Endometrium (tissue), 2 donors: ENCODE data around the gene GRIA4.

Experiments
- FAIRE-seq: peaks from 2 replicates; lab custom pipeline; 2012; peaks lifted over from hg19 to GRCh38; lab: Jason Lieb, UNC
- donor health status: control.
- donor health status: control.

GRIA4 gene

DNA sequence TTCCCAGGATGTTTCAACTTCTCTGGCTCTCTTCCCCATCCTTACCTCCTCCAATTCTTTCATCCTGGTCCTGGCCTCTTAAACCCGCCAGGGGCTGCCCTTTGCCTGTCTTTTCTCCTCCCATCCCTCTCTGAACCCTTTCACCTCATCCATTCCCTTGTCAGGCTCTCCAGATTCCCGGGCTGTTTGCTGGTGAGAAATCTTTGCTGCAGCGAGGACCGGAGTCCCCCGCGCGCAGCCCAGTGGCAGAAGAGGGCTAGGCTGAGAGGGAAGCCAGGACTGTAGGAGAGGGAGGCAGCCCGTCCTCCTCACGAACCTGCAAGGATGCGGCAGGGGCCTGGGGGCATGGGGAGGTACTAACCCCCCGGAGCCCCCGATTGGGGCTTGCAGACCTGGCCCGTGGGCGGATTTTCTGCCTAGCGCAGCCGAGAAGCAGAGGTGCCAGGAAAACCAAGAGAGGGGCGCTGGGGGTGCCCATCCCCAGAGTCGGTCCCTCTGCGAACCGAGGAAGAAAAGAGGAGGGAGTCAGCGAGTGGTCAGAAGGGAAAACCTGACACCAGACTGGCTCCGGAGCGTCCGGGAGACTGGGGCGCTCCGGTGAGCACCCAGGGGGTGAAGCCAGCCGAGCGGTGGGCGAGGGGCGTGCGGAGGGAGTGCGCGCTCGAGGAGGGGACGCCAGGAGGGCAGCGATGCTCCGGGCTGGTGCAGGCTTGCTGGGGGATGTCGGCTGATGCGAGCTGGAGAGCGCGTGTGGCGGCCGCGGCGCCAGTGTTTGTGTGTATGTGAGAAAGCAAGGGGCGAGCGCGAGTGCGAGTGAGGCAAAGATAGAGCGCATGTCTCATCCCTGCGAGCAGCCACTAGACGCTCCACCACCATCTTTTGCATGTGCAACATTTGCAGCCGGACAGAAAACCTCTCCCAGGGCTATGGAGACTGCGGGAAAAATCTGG, at the start of gene GRIA4:
Gene GRIA4, plus strand, starts transcription at position 242 of the 950 bp plus-strand sequence. CDS start 925 bp downstream, outside the sequence.
- no peak for FAIRE-seq

GRCh38 chr11:105573091-105573490, 36.8 kb upstream of the GRIA4 start:
- FAIRE-seq, result peak; percentile 26

- FAIRE-seq, result no peak
Measured at GRCh38 chr11:105574974-105575373, 34.9 kb upstream of the GRIA4 start.

DNA sequence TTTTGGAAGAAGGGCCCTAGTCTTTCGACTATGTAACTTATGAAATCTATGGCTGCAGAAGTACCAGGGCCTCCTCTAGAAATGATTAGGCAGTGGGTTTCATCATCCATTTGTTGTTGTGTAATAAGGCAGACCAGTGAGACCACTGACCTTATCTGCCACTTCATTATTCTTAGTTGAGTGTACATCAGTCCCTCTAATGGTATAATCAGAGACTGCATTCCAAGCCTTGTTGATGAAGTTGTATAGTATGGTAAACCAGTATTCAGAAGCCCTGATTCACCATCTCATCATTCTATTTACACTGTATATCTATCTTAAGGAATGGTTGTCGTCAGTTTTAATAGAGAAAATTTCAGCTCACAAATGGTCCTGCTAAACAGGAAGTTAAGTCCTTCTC, 32.2 kb upstream of the GRIA4 start:
- no peak for FAIRE-seq

GRCh38 chr11:105579111-105579510, 30.8 kb upstream of the GRIA4 start:
- FAIRE-seq, result no peak

GRCh38 chr11:105582497-105582896, 27.4 kb upstream of the GRIA4 start:
- FAIRE-seq, result no peak

DNA sequence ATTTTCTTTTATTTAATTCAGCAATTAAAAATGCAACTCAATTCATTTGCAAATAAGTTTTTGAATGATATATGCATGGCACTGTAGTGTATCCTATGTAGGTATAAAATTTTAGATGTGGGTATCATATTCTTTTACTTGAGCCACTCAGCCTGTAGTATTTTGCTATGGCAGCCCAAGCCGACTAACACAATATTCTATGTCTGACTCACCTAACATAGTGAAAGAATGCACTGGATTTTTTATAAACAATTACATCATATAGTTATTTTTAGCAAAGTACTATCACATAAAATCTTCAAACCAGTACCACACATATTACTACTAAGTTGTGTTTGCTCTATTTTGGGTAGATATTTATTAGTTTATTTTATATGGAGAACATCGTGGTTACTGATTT, 21.9 kb upstream of the GRIA4 start:
- FAIRE-seq, result no peak

DNA sequence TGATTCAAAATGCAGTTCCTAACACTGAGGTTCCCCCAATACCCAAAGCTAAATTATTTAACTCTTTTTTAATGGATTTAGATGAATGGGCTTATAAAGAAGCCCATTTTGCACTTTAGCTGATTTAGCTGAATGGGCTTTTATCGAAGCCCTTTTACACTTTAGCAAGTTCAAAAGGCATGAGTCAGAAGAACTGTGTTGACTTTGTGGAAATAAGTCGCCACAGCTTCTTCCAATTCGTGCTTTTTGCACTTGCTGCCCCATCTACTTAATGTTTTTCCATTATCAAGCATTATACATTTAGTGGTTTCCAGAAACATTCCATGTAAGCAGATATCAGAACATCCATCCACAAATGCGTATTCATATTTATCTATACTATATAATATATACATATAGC, 20.5 kb upstream of the GRIA4 start:
- FAIRE-seq, result no peak

- FAIRE-seq, result no peak
Measured at GRCh38 chr11:105592035-105592434, 17.8 kb upstream of the GRIA4 start.

- FAIRE-seq, result no peak
Measured at GRCh38 chr11:105598371-105598770, 11.5 kb upstream of the GRIA4 start.

GRCh38 chr11:105603156-105603555, 6.7 kb upstream of the GRIA4 start:
- FAIRE-seq, result no peak

GRCh38 chr11:105609341-105609781, 512 bp upstream of the GRIA4 start:
- FAIRE-seq, result no peak

DNA sequence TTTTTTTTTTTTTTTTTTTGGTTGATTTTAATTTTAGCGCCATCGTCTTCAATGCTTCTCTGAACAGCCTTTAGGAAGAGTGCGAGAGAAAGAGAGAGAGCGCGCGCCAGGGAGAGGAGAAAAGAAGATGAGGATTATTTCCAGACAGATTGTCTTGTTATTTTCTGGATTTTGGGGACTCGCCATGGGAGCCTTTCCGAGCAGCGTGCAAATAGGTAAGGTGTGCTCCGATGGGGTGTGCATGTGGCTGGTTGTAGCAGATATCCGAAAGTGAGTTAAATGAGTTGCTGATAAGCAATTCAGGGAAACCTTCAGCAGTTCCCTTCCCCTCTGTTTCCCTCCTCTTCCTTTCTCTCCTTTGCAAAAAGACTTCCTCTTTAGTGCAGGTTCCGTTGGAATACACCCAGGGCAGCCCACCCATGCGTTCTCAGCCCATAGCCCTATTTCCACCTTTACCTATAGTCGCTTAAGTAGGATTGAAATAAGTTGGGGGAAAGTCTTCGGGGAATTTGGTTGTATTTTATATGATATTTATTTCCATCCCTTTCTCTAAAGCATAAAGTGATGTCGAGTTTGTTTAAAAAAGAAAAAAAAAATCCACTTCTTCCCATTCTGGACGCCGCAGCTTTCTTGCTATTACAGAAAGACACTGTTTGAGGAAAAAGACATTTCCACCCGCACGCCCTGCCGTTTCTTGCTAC, 1.1 kb downstream of the GRIA4 start:
- FAIRE-seq, result no peak

DNA sequence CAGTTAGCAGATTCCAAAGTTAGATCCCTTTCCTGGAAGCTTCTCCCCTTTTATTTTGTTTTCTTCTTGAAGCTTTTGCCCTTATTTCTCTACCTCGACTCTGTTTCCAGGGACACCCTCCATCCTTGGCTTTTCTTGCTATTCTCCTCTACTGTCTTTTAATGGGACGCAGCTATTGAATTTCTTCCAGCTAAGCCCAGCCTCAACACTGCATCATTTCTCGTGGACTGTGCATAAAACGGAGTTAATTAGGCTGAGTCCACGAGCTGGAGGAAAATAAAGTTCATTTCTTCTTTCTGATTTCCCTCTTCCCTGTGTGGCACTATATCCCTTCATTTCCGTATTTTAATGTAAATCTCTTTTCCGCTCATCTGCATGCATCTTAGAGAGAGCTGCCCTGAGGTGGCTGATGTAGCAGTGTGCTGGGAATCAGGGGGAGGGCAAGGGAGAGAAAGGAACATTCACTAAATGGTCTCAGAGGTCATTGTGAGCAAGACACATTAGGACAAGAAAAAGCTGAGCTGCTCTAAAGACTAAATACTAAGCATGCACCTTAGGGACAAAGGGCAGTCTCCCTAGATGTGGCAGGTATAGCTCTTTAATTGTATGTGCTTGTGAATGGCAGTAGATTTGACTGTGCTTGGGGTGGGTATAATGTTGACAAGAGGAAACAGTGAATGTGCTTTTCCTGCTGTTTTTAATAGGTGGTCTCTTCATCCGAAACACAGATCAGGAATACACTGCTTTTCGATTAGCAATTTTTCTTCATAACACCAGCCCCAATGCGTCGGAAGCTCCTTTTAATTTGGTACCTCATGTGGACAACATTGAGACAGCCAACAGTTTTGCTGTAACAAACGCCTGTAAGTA, 1.9 kb downstream of the GRIA4 start:
- FAIRE-seq, result no peak

GRCh38 chr11:105612771-105613170, 2.9 kb downstream of the GRIA4 start:
- FAIRE-seq, result no peak

DNA sequence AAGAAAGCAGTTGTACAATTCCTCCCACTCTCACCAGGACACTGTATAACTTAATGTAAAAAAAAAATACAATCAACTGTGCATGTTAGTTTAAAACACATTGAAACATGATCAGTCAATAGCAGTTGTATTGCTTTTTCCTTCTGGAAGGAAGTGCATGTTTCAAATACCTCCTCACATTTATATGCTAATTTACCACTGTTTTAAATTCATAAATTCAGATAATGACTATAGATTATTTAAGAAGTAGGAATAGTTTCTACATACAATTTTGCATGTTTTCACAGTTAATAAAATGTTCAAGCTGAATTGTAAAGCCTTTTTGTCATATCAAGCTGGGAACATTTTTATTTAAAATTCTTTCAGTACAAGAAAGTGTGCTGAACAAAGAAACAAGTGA, 3.3 kb downstream of the GRIA4 start:
- FAIRE-seq, result no peak

DNA sequence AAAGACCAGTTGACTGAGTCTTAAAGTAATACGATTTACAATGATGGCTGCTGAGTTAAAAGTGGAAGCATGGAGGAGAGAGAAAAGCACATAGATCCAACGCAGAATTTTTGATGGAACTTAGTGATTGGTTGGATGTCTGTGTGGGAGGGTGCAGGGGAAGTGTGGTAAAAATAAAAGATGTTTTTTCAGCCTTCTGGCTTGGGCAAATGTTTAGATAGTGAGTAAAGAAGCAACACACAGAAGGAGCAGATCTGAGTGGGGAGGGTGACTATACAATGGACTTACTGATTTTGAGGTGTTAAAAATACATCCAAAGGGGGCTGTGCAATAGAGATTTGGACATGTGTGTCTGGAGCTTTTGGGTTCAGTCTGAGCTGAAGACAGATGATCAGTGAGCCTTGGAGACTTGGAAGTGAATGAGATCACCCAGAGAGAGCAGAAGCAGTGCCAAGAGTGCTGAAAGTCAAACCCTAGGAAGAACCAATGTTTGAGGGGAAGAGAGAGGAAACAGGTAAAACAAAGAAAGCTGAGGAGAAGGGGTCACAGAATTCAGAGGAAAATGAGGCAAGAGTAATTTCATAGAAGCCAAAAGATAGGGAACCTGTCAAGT, 8.6 kb downstream of the GRIA4 start:
- no peak for FAIRE-seq

DNA sequence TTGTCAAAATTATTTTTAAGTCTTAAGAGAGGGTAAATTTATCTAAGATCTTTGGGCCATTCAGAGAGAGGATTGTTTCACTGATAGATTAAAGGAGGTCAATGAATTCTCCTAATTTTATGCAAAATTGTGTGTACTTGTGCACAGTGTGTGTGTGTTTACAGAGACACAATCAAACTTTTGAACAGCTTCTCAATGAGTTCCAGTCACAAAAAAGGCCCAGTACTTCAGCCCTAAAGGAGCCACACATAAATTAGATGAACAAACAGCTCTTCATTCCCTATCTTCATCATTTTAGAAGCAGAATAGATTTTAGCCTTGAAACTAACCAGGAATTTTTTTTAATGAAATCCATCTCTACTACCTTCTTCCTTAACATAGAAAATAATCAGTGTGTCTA, 9.7 kb downstream of the GRIA4 start:
- FAIRE-seq, result no peak

DNA sequence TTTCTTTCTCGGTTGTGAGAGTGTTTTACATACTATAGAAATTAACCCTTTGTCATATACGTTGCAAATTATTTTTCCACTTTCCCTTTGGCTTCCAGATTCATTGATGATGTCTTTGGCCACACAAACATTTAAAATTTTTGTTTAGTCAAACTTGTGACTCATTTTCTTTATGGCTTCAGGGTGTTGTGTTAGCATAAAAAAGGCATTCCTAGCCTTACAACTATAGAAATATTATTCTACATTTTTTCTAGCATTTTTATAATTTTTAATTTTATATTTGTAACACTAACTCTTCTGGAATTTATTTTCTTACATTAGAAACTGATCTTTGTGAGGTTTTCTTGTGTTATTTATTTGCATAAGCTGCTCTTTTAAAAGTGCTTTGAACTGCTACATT, 12.1 kb downstream of the GRIA4 start:
- no peak for FAIRE-seq

GRCh38 chr11:105632316-105632715, 22.4 kb downstream of the GRIA4 start:
- FAIRE-seq, result no peak

DNA sequence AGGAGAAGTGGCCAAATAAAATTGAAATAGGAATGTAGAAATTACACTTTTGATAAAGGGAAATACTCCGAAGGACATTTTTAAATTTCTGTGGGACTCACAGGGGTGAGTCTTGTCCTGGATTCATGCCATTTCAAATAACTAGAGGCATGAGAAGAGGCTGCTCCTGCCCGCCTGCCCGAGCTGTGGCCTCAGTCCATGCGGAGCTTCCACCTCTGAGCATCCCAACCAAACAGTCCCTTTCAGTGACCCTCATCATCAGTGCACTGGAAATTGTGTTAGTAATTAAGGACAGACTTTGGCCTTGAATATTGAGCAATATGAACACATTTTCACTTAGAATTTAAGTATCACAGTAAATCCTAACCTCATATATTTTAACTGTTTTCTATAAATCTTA, 25.6 kb downstream of the GRIA4 start:
- no peak for FAIRE-seq

- no peak for FAIRE-seq
Measured at GRCh38 chr11:105636496-105636895, 26.6 kb downstream of the GRIA4 start.
